DMS79 treated with DMSO at 0.1 percent for 48 hours (cell line): ENCODE data around the gene AP1M1.
A peak's percentile ranks its signal among the peaks of the same experiment; 100 is the strongest.

Experiments
- DNase-seq: peaks from one replicate; lab custom pipeline; 2025; lab: John Stamatoyannopoulos, UW

The AP1M1 gene

DNA sequence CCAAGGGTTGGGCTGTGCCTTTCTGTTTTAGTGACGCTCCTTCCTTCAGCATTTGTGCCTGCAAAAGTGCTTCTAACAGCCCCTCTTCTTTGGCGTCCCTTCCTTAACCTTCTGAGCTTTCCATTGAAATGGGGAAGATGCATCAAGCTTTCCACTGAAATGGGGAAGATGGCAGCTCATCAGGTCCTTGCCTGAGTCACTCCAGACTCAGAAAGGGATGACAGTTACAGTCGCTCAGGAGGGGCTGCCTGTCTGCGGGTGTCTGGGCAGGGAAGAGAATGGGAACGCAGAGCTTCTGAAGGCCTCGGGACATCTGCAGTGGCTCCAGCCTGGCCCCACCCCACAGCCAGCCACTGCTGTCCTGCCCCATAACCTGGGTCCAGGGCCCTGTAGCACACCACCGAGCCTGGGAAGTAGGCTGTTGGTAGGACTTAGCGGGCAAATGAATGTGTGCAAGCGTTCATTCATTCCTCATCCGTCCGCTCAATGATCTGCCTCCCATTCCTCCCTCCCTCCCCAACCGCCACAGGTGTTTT lies 9.8 kb downstream of the AP1M1 start:
- DNase-seq, result no peak

DNA sequence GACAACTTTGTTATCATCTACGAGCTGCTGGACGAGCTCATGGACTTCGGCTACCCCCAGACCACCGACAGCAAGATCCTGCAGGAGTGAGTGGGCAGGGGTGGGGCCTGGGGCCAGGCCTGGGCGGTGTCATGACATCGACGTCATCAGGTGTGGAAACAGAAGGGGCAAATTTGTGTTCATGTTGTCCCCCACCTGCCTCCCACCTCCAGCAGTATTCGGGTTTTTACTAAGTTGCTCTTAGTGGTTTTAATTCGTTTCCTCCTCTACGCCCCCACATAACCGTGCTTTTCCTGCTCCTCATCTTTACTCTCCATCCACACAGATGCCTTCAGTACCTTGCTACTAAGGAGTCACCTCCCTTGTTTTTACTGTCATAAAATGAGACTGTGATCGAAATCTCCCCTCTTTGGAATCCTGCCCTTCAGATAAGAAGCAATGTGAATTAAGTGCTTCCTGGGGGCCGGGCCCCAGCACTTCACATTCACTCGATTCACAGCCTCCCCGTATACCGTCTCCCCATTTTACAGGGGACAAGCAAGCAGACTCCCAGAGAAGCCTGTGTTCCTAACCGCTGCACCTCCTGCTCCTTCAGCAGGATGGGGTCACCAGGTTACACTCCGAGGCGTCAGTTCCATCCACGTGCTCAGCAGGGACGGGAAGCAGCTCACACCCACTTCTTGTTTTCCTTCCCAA lies 10.5 kb downstream of the AP1M1 start:
- no peak for DNase-seq

DNA sequence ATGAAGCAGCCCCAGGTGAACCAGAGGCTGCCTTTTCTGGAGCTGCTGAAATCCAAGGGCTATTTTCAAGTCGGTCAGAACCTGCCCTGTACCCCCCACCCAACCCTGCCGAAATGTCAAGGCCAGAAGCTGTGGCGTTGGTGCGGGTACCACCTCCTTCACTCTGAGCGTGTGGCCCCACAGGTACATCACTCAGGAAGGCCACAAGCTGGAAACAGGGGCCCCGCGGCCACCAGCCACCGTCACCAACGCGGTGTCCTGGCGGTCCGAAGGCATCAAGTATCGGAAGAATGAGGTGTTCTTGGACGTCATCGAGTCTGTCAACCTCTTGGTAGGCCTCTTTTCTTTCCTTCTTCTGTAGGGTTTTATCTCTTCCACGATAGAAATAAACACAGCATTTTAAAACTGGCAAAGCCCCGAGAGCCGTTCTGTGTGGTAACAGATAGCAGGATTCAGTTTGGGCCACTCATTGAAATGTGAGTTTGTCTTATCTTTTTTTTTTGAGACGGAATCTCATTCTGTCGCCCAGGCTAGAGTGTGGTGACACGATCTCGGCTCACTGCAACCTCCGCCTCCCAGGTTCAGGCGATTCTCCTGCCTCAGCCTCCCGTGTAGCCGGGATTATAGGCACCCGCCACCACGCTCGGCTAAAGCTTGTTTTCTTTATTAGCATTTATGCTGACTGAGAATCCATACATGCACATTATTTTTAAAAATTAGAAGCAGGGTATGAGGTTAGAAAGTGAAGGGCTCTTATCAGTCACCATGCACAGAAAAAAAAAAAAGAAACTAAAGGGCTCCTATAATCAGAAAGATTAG lies 11.3 kb downstream of the AP1M1 start:
- no peak for DNase-seq

DNA sequence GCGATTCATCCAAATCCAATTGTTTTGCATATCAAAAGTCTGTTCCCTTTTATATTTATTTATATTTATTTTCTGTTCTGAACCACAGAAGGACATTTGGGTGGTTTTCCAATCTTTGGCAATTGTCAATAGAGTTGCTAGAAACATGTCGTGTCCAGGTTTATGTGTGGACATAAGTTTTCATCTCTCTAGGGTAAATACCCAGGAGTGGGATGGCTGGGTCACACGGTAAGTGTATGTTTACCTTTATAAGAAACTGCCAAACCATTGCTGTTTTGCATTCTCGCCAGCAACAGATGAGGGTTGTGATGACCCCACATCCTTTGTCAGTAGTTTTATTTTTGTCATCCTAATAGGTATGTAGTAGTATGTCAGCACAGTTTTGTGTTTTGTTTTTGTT lies 12.5 kb downstream of the AP1M1 start:
- DNase-seq, result no peak

DNA sequence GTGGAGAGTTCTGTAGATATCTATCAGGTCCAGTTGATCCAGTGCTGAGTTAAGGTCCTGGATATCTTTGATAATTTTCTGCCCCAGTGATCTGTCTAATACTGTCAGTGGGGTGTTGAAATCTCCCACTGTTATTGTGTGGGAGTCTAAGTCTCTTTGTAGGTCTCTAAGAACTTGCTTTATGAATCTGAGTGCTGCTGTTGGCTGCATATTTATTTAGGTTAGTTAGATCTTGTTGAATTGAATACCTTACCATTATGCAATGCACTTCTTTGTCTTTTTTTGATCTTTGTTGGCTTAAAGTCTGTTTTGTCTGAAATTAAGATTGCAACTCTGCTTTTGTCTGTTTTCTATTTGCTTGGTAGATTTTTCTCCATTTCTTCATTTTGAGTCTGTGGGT lies 15.4 kb downstream of the AP1M1 start:
- DNase-seq, result no peak

DNA sequence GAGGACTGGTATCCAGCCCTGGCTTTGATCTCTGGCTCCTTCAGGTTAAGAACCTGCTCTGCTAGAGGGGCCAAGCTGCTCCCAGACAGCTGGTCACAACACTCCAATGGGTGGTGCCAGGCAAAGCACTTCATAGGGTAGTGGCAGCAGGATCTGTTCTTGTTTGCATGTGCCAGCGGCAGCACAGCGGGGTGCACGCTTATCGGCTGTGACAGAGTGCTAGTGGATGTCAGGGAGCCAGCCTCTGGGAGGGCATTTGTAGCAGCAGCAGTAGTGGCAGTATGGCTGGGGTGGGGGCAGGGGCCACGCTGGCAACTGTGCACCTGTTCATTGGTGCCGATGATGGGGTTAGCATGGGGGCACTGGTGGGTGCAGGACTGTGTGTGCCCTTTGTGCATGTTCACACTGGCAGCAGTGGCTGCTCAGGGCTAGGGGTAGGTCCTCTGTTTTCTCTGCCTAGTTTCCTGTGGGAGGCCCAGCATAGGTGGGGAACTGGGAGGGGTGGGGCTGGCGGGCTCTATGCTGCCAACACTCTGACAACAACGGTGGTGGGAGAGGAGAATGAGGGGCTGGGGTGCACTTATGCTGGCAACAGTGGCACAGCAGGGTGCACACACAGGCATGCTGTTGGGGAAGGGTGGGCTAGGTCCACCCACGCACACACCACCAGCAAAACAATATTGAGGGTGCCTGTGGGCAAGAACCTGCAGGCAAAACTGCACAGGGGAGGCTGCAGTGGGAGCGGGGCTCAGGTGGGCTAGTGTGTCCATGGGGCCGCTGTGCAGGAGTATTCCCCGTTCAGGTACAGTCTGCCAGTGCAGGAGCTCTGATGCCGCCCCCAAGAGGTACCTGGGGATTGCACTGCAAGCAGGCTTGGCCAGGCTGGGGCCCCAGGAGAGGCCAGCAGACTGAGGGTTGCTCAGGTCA lies 19.3 kb downstream of the AP1M1 start:
- DNase-seq, result peak; percentile 91

DNA sequence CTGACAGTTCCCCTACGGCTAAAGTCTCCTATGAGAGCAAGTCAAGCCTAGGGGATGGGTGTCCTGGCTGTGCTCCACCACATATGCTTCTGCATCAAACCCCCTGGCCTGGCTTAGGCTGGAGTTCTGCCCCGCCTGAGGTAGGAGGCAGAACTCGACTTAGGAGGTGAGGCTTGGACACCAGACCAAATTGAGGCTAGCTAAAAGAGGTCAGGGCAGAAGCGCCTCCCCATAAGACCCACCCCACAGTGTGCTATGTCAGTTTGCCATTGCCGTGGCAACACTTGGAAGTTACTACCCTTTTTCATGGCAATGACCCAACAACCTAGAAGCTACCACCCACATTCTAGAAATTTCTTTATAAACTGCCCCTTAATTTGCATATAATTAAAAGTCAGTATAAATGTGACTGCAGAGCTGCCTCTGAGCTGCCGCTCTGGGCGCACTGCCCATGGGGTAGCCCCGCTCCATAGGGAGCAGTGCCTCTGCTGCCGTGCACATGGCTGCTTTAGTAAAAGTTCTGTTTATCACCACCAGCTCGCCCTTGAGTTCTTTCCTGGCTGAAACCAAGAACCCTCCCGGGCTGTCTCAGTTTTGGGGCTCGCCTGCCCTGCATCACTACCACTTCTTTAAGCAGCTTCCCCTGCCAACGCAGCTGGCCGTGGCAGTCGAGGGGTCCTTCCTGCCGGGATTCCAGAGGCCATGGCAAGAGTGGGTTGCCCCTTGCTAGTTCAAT lies 20.2 kb downstream of the AP1M1 start:
- no peak for DNase-seq

DNA sequence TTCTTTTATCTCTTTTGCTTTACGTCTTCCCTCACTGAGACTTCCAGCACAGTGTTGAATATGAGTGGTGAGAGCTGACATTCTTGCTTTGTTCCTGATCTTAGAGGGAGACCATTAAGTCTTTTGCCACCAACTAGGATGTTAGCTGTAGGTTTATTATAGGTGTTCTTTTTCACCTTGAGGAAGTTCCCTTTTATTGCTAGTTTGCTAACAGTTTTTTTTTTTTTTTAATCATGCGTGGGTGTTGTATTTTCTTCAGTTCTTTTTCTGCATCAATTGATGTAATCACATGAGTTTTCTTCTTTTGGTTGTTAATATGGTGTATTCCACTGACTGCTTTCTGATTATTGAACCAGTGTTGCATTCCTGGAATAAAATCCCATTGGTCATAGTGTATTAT lies 21.1 kb downstream of the AP1M1 start:
- no peak for DNase-seq

DNA sequence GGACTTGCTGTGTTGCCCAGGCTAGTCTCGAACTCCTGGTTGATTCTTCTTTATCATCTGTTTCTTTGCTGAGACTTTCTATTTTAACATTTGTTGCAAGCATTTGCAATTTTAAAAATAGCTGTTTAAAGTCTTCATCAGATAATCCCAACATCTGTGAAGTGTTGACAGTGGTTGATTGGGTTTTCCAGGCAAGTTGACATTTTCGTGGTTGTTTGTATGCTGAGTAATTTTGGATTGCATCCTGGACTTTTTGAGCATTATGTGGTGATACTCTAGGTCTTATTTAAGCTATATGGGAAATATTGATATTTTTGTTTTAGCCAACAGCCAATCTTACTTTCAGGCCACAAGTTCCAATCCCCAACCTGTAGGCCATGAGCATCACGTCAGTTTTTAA lies 25.1 kb downstream of the AP1M1 start:
- DNase-seq, result no peak

DNA sequence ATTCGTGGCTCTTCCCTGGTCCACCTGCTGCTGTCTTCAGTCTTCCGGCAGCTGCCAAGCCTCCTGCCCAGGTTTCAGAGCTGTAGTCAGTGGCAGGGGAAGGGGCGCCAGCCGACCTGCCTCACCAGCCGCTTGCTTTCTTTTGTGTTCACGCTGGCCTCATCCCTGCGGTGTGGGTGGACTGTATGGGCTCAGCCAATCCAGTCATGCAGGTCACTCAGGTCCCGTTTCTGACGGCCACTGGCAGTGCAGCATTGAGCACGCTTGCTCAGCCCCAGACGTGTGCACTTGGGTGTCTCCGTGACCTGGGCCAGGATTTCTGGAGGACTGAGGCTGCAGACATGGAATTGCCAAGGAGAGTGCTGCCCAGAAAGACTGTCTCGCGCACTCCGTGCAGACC lies 26.0 kb downstream of the AP1M1 start:
- no peak for DNase-seq

DNA sequence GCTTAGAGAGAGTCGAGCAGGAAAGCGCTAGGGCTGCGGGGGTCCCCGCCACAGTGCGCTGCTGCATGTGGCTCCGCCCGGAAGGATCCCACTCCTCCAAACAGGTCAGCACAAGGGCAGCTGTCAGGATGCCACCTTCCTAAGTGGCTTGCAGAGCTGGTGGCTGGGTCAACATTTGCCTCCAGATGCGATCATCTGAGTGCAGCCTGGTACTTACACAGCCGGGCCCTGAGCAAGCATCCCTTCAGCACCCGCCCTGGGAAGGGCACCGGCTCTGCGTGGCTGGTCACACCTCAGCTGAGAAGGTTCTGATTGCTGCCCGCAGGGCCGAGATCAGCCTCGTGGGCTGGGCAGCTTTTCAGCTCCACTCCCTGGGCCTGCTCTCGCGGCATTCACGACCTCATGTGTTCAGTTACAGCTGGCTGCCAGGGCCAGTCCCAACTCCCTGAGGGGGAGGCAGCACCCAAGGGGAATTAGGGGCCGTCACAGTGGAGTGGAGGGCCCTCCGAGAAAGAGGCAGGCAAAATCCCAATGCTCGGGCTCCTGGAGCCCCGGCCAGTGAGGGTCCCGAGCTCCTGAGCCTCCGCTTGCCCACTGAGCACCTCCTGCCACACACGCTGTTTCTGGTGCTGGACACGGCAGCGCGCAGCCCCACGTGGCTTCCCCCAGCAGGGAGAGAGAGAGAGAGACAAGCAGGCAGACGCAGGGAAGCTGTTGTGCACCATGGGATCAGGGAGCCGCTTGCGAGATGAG lies 26.8 kb downstream of the AP1M1 start:
- no peak for DNase-seq

DNA sequence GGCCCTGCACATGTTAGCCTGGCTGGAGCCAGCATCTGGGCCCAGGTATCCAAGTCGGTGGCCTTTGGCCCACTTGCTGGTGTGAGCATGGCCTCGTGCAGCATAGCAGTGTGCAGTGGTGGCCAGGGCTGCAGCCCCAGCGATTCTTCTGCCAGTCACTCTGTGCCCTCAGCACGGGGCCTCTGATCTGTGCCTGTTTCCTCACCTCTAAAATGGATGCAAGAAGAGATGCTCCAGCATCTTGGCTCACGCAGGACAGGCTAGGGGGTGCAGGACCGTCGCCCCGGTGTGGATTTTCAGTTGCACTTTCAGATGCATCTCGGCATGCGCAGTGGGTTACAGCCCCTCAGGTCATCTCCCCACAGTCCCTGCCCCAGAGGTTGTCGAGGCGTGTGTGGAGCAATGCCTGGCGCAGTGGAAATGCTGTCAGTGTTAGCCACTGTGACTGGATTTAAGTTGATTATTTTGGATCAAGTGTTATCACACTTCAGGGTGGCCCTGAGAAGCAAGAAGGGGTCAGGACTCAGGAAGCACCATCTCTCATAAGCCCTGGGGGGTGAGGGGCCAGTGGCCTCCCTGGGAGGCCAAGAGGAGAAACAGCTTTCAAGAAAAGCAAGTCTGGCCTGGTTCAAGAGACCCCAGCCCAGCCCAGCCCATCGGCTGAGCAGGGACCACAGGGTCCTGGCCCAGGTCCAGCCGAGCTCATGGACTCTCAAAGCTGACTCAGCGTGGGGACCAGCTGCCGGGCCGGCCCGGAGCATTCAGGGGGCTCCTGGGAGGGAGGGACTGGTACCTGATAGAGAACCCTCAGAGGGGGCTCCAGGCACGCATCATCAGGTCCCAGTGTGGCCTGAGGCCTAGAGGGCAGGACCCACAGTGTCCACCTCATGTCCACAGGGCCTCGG lies 27.8 kb downstream of the AP1M1 start:
- DNase-seq, result no peak

DNA sequence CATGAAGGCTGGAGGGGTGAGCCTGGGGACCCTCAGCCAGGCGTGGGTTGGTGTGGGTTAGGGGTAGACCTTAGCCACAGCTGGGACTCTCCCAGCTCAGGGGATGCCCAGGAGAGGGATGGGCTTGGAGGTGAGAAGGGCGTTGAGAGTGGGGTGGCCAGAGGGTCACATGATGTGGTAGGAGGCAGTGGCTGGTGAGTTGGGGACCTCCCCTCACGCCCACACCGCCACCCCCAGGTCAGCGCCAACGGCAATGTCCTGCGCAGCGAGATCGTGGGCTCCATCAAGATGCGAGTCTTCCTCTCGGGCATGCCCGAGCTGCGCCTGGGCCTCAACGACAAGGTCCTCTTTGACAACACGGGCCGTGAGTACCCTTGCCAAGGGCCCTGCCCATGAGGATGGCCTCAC lies 28.5 kb downstream of the AP1M1 start:
- no peak for DNase-seq

DNA sequence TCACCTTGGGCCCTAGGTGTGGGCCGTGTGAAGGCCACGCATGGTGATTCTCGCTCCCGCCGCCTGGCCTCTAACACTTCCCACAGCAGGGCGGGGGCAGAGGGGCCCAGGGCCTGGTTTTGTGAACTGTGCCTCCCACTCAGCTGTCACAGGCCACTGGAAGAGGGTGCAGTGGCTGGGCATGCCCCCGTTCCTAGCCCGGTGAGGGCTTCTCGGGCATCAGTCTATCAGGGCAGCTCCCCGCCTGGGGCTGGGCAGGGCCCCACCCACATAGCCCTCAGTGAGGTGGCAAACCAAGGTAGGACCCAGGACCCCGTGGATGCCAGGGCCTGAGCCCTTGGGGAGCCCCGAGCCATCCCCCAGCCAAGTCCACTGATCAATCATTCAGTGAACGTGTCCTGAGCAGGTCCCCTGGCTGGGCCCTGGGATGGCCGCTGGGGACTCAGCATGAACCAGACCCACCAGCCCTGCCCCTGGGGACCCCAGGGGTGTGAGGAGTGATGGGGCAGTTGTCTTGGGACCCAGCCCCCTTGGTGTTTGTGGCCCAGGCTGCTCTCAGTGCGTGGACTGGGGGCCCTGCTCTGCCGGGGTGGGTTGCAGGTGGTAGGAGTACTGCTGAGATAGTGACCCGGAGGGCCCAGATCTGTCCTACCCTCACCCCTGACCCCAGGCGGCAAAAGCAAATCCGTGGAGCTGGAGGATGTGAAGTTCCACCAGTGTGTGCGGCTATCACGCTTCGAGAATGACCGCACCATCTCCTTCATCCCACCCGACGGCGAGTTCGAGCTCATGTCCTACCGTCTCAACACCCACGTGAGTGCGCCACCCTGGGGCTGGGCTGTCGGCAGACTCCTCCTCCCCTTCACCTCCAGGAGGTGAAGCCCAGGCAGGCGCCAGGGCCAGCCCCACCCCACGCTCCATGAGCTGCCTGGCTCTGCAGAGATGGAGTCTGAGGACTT lies 29.4 kb downstream of the AP1M1 start:
- DNase-seq, result no peak

DNA sequence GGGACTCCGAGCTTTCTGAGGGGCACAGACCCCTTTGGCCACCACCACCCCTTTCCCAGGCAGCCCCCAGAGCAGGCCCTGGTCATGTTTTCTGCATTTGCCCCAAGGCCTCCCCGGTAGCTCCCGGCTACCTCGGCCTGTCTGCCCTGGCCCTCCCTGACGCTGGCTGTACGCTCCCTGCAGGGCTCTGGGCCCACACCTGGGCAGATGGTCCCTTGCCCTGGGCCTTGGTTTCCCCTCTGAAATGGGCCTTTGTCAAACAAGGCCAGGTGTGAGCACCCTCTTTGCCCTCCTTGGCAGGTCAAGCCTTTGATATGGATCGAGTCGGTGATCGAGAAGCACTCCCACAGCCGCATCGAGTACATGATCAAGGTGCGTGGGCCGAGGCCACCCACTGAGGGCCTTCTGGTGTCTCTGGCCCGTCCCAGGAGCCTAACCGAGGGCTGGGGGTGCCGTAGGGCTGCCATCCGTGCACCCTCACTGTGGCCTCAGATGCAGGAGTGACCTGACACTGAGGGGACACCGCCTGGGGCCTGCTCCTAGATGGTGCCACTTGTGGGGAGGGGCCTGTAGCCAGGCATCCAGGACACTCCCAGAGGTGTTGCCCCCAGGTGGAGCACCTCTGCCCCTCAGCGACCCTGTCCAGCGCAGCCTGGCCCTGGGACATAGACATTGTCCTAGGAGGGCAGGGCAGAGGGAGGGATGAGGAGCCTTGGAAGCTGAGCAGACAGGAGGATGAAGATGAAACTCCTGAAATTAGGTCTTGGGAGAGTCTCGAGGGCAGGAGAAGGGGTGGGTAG lies 30.3 kb downstream of the AP1M1 start:
- DNase-seq, result no peak

DNA sequence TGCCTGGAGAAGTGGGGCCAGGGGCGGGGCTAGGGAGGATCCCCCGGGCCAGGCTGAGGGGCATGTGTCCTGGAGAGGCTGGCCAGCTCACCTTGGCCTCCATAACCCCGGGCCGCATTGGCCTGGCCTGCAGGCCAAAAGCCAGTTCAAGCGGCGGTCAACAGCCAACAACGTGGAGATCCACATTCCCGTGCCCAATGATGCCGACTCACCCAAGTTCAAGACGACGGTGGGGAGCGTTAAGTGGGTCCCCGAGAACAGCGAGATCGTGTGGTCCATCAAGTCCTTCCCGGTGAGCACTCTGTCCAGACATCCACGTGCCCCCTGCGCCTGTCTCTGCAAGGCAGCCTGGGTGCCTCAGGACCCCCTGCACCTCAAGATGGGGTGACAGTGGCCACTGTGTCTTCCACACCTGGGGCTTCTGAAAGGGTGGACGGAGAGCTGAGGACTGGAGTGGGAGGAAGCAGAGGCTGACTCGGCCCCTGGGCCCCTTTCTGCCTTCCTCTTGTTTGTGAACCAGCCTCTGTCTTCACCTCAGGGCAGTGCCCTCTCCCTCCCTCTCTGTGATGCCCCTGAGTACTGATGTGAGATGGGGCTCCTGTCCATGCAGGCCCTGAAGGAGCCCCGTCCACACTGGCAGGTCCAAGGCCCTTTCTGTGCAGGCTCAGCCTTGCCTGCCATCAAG lies 31.1 kb downstream of the AP1M1 start:
- no peak for DNase-seq

DNA sequence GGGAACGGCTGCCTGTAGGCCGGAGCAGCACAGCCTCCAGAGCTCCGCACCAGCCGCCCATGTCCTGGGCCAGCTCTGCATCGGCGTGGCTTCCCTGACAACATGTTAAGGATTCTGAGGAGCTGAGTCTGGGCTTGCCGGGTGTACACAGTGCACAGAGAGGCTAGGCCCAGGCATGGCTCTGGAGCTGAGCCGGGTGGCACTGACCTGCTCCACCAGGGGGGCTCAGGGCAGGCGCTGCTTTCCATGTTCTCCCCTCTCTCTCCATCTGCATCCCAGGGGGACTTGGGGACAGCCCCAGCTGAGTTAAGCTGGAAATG lies 31.6 kb downstream of the AP1M1 start:
- no peak for DNase-seq
